GM19328 (cell line): ENCODE data around the gene THADA.
"Not testable (repeated sequence)": the region's sequence is repeated elsewhere in the genome, so short reads cannot be mapped to it uniquely, and the experiment has no call there.

Experiments used
- ATAC-seq: cut with Tn5 transposase; IDR thresholded peaks from one replicate; pipeline ENCODE4 v1.9.1; 2021; ENCODE audit warnings: mild to moderate bottlenecking, moderate library complexity; ENCODE audit not compliant: unreplicated experiment

THADA gene

DNA sequence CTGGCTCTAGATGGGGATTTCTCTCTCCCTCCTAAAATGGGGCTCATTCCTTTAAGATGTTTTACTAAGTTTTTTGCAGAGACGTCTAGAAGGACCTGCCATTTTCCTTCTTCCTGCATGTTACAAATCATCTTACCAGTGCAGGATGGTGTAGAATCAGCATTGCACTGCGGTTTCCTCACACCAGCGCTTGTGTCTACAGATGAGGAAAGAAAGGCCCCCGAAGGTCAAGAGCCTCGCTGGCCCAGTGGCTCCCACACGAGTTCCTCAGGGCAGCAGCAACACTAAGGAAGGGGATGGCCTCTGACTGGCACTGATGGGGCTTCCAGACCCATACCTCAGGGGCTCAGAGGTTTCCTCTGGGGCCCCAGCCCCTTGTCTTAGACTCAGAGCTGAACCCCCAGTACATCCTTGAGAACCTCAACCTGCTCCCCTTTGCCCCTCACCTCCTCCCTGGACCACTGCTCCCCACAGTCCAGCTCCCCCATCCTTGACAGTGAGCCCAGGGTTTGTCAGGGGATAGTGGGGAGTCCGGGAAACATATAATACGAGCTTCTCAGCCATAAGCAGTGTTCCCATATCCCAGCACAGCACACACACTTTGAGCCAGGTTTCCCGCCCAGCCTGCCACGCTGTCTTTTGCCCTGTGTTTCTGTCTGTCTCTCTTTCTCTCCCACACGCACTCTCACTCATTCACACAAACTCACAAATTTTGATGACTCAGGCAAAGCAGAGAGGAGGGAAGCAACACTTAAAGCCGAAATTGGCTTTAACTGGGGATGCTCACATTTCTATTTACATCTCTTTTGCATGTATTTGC is 398.9 kb downstream of the THADA start:
- no peak for ATAC-seq

DNA sequence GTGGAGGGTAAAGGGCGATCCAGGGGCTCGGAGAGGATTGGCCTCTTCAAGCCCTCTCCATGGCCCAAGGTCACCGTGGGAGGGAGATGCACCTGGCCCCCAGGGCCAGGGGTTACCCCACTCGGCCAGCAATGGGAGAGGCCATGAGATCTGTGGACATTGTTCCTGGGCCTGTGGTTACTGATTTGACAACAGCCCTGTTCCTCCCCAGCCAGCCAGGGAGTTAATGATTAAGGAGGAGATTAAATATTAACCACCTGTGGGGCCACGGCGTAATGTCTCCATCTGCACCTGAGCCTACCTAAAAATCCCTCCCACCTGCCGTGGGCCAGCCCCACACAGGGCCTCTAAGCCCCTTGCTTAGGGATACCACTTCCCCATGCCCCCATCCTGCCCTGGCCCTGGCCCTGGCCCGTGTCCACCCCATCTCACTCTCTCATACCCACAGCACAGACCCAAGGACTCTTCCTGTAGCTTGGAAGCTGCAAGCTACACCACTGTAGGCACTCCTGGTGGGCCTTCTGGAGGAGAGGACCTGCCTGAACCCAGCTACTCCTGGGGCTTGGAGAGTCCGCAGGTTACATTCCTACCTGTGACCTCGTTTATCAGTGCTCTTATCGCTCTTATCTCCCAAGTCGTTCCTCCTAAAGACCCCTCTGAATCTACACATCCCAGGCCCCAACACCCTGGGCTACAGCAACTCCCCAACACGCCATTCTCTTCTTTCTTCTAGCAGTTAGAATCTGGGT is 401.5 kb downstream of the THADA start:
- ATAC-seq: peak; percentile 14

DNA sequence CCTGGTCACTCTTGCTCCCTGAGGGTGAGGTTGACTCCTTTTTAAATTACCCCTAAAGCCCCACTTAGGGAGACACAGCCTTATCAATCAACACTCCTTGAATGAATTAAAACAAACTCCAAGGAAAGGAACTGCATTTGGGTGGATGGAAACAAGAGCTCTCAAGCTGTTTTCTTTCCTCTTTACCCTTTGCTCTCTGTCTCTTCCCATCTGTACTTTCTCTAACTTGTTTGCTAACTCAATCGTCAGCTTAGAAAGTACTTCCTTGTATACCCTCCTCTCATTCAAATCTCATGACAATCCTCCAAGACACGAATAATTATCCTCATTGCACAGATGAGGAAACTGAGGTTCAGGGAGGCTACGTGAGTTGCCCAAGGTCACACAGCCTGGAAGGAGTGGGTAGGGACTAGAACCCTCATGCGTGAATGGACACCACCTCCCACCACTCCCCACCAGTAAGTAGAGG is 402.2 kb downstream of the THADA start:
- no peak for ATAC-seq

DNA sequence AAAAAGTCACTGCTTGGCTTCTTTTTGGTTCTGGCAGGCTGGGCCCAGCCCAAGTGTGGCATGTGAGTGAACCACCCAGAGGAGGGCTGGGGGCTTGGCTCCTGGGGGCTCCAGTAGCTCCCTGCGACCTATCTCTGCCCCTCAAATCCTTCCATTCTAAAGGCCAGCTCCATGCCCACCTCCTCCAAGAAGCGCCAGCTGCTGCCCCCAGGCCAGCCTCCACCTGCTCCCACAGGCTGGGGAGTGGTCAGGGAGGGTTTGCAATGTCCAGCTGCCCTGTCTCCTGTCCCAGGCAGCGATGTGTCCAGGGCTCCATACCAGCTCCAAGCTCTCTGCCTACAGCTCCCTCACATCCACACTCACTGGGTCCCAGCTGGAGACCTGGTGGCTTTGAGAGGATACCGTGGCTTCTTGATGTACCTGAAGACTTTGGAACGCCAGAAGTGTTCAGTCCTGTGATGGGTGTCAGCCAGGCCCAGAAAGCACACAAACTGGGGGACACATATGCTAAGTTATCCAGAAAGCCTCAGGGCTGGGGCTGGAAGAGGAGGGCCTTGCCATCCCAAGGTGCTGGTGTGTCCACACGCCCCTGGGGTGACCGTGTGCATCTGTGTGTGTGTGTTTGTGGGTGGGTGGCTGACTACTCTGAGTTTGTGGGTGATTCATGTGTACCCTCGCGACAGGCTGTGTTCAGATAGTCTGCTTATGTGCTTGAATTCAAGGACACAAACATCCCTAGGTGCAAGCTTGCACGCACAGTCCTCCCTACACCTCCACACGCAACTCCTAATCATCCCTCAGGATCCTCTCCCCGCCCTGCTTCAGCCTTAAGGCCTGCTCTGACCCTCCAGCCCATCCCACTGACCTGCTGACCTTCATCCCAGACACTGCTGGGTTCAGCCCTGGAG is 402.8 kb downstream of the THADA start:
- ATAC-seq: no peak

DNA sequence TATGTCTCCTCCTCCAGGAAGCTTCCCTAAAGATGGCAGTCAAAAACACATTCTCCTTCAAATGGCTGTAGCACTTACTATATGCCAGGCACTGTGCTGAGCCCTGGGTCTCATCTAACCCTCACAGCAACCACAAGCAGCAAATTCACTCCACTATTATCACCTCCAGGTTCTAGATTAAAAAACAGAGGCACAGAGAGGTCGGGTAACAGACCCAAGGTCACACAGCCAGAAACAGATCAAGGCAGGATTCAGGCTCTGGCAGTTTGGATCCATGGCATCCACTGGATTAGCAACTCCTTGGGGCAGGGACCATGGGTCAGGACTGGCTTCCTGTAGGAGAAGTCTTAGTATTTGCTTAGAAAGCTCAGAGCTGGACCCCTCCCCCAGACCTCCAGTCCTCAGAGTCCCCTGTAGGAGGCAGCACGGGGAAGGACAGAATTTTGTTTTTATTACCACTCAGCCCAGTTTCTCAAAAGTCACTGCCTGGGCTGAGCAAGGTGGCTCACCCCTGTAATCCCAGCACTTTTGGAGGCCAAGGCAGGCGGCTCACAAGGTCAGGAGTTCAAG is 403.8 kb downstream of the THADA start:
- ATAC-seq: no peak

DNA sequence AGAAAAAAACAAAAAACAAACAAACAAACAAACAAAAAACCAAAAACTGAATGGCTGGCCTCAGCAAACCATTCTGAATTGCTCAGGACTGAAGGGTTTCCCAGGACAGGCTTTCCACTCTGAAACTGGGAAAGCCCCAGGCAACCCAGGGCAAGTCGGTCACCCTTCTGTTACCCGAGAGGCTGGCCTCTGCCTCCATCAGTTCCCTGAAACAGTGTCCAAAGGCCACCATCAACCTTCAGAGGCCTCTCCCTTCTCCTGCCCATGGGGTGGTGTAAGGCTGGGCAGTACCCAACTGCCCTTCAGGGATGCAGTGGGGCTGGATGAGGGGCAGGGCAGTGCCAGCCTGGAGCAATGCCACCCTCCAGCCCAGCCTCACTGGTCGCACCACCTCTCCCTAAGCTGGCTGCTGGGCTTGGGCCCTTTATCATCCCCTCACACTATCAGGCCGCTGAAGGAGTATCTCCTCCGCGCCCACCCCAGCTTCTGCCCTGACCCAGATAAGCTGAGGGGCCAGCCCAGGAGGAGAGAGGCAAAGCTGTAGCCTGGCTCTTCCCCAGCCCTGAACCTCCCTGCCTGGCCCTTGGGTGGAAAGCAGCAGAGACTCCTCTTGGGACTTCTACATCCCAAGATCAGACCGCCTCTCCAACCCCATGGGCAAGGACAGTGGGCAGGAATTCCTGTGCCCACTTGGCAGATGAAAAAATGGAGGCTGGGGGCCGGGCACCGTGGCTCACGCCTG is 405.4 kb downstream of the THADA start:
- no peak for ATAC-seq

DNA sequence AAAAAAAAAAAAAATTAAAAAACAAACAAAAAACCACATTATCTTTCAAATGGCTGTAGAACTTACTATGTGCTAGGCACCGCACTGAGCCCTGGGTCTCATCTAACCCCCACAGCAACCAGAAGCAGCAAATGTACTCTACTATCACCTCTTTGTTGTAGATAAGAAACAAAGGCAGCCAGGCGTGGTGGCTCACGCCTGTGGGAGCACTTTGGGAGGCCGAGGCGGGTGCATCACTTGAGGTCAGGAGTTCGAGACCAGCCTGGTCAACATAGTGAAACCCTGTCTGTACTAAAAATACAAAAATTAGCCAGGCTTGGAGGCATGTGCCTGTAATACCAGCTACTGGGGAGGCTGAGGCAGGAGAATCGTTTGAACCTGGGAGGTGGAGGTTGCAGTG is 406.0 kb downstream of the THADA start:
- not testable (repeated sequence) for ATAC-seq

DNA sequence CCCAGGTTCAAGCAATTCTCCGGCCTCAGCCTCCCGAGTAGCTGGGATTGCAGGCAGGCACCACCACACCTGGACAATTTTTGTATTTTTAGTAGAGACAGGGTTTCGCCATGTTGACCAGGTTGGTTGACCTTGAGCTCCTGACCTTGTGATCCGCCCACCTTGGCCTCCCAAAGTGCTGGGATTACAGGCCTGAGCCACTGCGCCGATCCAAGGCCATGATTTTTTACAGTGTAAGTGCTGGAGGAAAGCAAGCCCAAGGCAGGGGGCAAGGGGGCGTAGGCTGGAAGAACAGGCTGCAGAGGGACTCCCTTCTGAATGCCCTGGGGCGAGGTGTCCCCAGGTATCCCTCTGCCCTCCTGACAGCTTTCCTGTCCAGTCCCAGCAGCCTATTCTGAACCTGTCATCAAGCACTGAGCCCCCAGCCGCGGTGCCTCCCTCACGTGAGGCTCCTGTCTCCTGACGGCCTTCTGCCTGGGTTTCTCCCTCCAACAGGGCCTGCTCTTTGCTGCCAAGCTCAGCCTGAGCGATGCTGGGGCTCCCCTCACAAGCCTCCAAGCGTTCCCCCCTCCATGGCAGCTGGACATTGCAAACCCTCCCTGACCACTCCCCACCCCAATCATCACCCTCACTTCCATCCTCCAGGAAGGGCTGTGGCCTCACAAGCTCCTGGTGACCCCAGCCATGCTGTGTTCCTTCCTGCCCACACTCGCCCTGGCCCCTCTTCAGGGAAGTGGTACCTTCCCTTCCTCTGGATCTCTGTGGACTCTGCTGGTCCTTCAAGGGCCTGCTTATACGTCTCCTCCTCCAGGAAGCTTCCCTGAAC is 407.1 kb downstream of the THADA start:
- no peak for ATAC-seq

DNA sequence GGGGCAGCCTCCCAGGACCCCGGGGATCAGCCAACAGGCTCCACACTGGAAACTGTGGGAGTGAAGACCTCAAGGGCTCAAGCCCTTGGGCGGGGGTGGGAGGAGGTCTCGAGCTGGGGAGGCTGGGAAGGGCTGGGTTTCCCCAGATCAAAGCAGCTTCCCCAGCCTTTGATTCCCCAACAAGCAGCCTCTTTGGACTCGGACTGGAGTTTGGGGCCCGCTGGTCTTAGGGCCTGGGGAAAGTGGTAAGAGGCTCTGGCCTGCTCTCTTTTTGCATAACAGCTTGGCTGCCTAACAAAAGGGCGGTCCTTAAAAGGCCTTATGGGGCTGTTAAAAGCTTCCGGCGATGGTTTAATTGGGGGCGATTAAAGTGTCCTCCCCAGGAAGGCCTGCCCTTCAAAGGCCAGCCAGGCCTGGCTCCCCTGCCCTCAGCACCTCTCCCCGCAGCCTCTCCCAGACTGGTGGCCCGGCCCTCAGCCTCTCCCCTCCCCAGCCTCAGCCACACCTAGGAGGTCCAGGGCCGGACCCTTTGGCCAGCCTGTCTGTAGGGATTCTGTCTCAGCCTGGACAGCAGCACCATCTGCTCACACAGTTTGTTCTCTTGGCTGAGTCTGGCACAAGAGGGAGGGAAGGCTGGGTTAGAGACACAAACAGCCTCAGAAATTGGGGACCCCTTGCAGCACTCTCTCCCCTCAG is 409.0 kb downstream of the THADA start:
- no peak for ATAC-seq

DNA sequence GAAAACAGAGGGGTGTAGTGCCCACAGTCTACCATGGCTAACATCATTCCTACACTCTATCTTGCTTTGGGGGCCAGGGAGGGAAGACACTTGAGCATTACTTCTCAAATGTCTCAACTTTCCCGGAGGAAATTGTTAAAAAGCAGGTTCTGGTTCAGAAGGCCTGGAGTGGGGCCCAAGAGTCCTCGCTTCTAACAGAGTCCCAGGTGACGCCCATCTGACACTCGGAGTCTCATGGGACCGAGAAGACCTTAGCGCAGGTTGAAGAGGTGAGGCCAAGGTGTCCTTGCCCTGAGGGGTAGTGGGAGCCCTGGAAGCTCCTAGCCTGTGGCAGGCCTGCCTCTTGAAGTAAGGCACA is 409.5 kb downstream of the THADA start:
- no peak for ATAC-seq

DNA sequence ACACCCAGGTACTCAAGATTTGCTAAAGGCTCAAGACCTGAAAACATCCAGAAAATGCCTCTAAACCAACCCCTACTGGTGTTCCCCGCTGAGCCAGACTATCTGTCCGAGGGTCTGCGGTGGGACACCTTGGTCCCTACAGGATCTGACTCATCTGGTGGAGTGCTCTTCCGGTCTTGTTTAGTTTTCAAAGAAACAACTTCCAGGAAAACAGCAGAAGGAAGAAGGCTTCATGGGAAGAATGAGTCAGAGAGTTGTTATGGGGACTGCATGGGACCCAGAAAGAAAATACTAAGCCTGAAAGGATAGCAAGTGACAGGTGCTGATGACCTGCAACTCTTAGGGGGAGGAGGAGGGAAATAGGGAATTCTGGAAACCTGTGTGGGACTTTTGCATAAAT is 410.7 kb downstream of the THADA start:
- no peak for ATAC-seq

DNA sequence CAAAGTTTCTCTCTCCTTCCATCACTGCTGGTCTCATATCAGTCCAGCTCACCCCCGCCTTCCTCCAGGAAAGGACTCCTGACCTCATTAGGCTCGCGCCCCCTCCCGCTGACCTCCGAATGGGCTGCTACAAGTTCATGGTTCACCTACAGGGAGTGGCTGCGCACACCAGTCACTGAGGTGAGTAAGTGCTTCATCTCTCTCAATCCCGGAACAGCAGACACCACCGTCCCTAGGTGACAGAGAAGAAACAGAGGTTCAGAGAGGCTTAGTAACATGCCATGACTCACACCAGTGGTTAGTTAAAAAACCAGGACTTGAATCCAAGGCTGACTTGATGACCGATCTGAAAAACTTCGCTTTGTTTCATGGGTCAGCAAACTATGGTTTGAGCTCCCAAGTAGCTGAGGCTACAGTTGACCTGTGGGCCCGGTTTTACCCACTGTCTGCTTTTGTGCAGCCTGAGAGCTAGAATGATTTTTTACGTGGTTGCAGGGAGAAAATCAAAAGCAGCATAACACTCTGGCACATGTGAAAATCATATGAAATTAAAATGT is 411.4 kb downstream of the THADA start:
- ATAC-seq: no peak

DNA sequence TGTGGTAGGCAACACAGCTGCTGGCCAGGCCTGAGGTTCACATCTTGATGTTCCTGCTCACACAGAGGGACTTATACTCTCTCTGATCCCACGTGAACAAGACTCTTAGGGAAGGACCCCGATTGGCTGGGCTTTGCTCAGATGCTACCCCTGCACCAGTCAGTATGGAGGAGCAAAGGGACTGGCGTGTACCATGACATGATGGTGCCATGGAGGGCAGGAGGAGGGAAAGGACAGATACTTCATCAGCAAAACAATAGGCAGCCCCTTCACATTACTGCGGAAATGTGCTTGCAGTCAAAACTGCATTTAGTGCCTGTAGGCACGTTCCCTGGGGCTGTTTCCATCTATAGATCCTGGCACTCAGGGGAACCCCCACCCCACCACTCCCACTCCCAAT is 412.1 kb downstream of the THADA start:
- no peak for ATAC-seq

DNA sequence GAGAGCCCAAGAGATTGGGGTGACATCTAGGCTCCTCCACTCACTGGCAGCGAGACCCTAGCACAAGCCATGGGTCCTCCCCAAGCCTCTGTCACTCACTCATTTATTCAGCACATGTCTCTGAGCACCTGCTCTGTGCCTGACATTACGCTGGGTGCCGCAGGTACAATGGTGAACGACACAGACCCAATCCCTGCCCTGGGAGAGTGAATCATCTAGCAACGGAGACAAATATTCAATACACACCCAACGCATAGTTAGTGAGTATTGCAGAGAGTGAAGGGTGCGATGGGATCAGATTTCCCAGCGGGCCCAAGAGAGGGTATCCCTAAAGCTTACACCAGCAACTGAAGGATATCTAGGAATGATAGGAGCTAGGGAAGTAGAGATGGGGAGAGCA is 414.9 kb downstream of the THADA start:
- no peak for ATAC-seq
